MM.1S (cell line): Measurements from ENCODE around the gene ZBTB34.

Source experiments
- CTCF ChIP-seq: fragments of 300-600 bp; sonication (generic); IDR thresholded peaks from 2 replicates; pipeline ENCODE4 v1.5.1; 2016; ENCODE audit warnings: antibody characterized with exemption, low read length, mixed read lengths
- EZH2 ChIP-seq: fragments of 300-600 bp; sonication (generic); optimal IDR thresholded peaks from 2 replicates; pipeline ENCODE3; 2017; ENCODE audit warnings: low read depth, mild to moderate bottlenecking, antibody characterized with exemption, low read length, mixed read lengths
- EZH2phosphoT487 ChIP-seq: fragments of 300-600 bp; sonication (generic); IDR thresholded peaks from 2 replicates; pipeline ENCODE4 v1.6.1; 2018; ENCODE audit warnings: antibody characterized with exemption, low read length

GRCh38 chr9:126915281-126915816 is 54.9 kb downstream of the ZBTB34 start:
- TF ChIP-seq CTCF (no peak), EZH2 (no peak), EZH2phosphoT487 (no peak)
